ENCODE measurements around the gene AKR1C2.

DNA sequence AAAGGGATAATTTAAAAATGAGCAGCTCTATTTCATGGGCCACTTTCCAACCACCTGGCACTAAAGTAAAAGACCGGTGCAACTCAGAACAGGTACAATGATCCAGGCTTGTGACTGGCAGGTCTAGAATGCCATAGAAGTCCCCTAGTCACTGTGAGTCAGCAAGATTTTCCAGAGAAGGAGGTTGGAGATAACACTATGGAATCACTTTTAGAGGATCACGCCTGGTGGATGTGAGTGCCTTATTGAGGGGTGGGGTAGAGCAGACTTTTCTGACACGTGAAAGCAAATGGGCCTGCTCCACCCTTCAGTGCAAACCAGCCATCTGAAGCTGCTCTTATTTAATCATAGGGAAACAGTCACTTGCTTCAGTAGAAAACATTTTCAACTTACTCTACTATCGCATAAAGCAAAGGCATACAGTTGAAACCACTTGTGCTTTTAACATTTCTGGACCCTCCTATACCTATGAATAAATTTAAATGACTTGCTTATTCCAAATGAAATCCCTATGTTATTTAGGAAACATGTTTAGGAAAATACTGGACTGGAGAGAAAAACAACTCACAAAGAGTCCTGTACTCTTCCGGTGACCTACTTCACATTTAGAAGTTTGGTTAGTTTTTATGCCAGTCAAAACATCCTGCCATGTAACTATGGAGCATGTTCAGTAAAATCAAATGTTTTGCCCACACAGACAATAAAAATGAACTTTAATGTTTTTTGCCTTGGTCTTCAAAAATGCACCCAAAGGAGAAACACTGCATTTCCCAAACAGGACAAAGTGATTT, 61.9 kb downstream of the AKR1C2 start:
- TF ChIP-seq, protein P1, sequence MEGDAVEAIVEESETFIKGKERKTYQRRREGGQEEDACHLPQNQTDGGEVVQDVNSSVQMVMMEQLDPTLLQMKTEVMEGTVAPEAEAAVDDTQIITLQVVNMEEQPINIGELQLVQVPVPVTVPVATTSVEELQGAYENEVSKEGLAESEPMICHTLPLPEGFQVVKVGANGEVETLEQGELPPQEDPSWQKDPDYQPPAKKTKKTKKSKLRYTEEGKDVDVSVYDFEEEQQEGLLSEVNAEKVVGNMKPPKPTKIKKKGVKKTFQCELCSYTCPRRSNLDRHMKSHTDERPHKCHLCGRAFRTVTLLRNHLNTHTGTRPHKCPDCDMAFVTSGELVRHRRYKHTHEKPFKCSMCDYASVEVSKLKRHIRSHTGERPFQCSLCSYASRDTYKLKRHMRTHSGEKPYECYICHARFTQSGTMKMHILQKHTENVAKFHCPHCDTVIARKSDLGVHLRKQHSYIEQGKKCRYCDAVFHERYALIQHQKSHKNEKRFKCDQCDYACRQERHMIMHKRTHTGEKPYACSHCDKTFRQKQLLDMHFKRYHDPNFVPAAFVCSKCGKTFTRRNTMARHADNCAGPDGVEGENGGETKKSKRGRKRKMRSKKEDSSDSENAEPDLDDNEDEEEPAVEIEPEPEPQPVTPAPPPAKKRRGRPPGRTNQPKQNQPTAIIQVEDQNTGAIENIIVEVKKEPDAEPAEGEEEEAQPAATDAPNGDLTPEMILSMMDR (IDR thresholded peaks at IDR 0.05): no peak
- TF ChIP-seq EZH2 (IDR thresholded peaks at IDR 0.05; ENCODE audit: borderline replicate concordance, insufficient read depth, low read depth, low read length, poor library complexity, severe bottlenecking): no peak
